Right atrium auricular region (tissue), 2 donors: ENCODE data around the gene TENM4. TPM values are rescaled to one million over a fixed set of nuclear protein-coding genes. Genes with fewer than 3 reads are reported as not detected.

ENCODE experiments used
- DNase-seq: peaks from one replicate; pipeline ENCODE4 v3.0.0-alpha.2; 2019; ENCODE audit warnings: low spot score
- H3K27ac ChIP-seq, 2 donors: fragments of 200-600 bp; sonication (generic); 1 replicate in 1 of 2; 2 replicates in 1 of 2; pipeline ENCODE4 v1.5.1; 2016 to 2019
- H3K27me3 ChIP-seq, 2 donors: fragments of 200-600 bp; sonication (generic); one replicate each; pipeline versions ENCODE4 v1.5.1 to v1.6.0; 2017 to 2019
- H3K36me3 ChIP-seq: fragments of 200-600 bp; sonication (generic); one replicate; pipeline ENCODE4 v1.5.1; 2016
- H3K4me1 ChIP-seq, 2 donors: fragments of 200-600 bp; sonication (generic); one replicate each; pipeline versions ENCODE4 v1.5.1 to v1.6.0; 2017 to 2019
- H3K4me3 ChIP-seq, 2 donors: fragments of 200-600 bp; sonication (generic); 1 replicate in 1 of 2; 2 replicates in 1 of 2; pipeline ENCODE4 v1.5.1; 2017 to 2019; ENCODE audit warnings: mild to moderate bottlenecking in 1 of 2, moderate library complexity in 1 of 2
- H3K9me3 ChIP-seq, 2 donors: fragments of 200-600 bp; sonication (generic); one replicate each; pipeline ENCODE4 v1.5.1; 2019
- total RNA-seq, 2 donors: library from RNA; depleted of rRNA; stranded (reverse); fragments of >200 nt; gene quantifications; one replicate each; pipeline ENCODE4 v1.1.0, GENCODE V29; 2016
- TF ChIP-seq, protein P1 (sequence below), 2 donors: fragments of 200-600 bp; sonication (generic); IDR thresholded peaks; one replicate each; pipeline ENCODE4 v1.5.1; 2019; ENCODE audit warnings: antibody characterized with exemption in 2 of 2

TENM4 gene
- total RNA-seq, 2 donors from 2014 or later, result 0.30 to 0.98 TPM

DNA sequence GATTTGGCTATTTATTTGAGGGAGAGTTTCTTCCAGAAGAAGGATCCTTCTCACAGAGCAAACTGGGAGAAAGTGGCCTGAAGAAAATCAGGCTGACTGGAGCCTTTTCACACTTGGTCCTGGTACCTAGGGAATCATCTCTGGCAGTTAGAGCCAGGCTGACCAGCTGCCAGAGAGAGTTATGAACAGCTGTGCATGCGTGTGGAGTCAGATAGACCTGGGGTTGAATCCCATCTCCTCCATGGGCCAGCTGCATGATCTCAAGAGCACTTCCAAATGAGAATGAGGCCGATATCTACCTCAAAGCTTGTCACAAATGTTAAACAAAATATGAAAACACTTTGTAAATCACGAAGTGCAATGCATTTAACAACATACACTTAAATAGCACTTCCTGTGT, 390.0 kb downstream of the TENM4 start:
- no peaks in the 10 kb centered on the region for H3K36me3 ChIP-seq
- no peak overlapping the region for H3K27ac ChIP-seq
- no peak for DNase-seq
- TF ChIP-seq, protein P1, sequence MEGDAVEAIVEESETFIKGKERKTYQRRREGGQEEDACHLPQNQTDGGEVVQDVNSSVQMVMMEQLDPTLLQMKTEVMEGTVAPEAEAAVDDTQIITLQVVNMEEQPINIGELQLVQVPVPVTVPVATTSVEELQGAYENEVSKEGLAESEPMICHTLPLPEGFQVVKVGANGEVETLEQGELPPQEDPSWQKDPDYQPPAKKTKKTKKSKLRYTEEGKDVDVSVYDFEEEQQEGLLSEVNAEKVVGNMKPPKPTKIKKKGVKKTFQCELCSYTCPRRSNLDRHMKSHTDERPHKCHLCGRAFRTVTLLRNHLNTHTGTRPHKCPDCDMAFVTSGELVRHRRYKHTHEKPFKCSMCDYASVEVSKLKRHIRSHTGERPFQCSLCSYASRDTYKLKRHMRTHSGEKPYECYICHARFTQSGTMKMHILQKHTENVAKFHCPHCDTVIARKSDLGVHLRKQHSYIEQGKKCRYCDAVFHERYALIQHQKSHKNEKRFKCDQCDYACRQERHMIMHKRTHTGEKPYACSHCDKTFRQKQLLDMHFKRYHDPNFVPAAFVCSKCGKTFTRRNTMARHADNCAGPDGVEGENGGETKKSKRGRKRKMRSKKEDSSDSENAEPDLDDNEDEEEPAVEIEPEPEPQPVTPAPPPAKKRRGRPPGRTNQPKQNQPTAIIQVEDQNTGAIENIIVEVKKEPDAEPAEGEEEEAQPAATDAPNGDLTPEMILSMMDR (IDR thresholded peaks at IDR 0.05), result no peak
- H3K4me3 ChIP-seq, result no peak overlapping the region
- no peaks in the 10 kb centered on the region for H3K9me3 ChIP-seq
- H3K4me1 ChIP-seq, result no peaks in the 10 kb centered on the region
- H3K27me3 ChIP-seq, result no peaks in the 10 kb centered on the region

DNA sequence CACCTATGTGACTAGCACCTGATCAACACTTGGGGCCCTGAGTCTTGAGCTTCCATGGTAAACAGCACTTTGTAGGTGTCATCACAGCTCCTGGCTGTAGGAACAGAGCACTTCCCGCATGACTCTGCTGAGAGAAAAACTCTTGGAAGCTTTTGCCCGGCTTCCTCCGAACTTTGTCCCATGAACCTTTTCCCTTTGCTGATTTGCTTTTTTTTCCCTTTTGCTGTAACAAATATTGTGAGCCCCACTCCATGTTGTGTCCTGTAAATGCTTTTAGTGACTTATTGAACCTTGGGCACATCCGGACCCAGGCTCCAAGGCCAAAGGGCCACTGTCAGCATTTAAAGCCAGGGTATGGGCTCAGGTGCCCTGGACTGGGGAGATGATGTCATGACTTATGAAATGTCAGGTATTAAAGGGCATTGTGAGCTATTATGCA, 391.1 kb downstream of the TENM4 start:
- Histone ChIP-seq H3K36me3 (no peaks in the 10 kb centered on the region), H3K9me3 (no peaks in the 10 kb centered on the region), H3K27me3 (no peaks in the 10 kb centered on the region), H3K27ac (no peak overlapping the region), H3K4me1 (no peaks in the 10 kb centered on the region), H3K4me3 (no peak overlapping the region)
- TF ChIP-seq, protein P1 (IDR thresholded peaks at IDR 0.05), result no peak
- no peak for DNase-seq

DNA sequence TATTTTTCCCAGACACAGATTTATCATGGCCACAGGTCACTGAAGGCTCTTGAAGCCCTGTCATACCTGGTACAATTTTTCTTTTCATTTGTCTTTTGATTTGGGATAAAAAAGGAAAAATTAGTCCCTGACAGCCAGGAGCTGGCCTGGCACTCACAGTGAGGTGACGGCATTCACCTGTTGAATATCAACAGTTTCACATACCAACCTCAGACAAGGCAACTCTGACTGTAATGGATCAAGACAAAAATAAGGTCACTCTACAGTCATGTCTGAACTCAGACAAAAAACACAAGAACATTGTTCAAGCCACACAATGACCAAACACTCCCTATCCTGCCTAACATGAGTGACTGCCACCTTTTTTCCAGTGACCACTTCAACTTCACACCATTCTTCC, 392.9 kb downstream of the TENM4 start:
- H3K4me1 ChIP-seq, result no peaks in the 10 kb centered on the region
- H3K36me3 ChIP-seq, result no peaks in the 10 kb centered on the region
- no peaks in the 10 kb centered on the region for H3K9me3 ChIP-seq
- TF ChIP-seq, protein P1 (IDR thresholded peaks at IDR 0.05), result no peak
- DNase-seq, result no peak
- no peak overlapping the region for H3K4me3 ChIP-seq
- H3K27me3 ChIP-seq, result no peaks in the 10 kb centered on the region
- H3K27ac ChIP-seq, result no peak overlapping the region

DNA sequence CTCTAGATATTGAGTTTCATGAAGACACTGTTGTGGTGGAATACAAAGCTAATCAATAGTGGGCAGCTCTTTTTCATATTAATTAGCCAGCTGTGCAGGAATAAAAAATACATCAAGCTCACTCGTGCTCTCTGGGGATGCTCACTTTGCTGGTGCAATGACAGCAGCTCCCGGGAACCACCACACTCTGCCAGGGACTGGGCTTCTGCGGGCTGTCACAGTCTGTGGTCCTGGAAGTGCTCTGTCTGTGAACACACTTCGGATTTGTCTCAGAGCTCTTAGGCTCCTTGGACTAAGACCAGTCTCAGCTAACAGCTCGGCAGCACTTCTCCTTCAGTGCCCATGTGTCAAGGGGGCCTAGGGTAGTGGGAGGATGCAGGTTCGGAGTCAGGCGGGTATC, 393.5 kb downstream of the TENM4 start:
- Histone ChIP-seq H3K4me3 (no peak overlapping the region), H3K36me3 (no peaks in the 10 kb centered on the region), H3K27me3 (no peaks in the 10 kb centered on the region), H3K4me1 (no peaks in the 10 kb centered on the region), H3K9me3 (no peaks in the 10 kb centered on the region), H3K27ac (no peak overlapping the region)
- DNase-seq, result no peak
- TF ChIP-seq, protein P1 (IDR thresholded peaks at IDR 0.05), result no peak

DNA sequence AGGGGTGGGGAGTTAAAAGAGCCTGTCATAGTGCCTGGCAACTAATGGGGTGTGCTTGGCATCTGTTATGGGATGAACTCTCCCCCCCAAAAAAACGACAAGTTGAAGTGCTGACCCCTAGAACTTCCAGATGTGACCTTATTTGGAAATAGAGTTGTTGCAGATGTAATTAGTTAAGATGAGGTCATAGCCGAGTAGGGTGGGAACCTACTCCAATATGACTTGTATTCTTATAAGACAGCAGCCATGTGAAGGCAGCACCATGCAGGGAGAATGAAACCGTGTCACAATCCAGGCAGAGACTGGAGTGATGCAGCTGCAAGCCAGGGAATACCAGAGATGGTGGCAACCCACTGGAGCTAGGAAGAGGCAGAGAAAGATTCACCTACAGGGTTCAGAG, 394.5 kb downstream of the TENM4 start:
- TF ChIP-seq, protein P1 (IDR thresholded peaks at IDR 0.05), result no peak
- Histone ChIP-seq H3K4me3 (no peak overlapping the region), H3K27me3 (no peaks in the 10 kb centered on the region), H3K4me1 (no peaks in the 10 kb centered on the region), H3K9me3 (no peaks in the 10 kb centered on the region), H3K27ac (no peak overlapping the region), H3K36me3 (no peaks in the 10 kb centered on the region)
- no peak for DNase-seq

DNA sequence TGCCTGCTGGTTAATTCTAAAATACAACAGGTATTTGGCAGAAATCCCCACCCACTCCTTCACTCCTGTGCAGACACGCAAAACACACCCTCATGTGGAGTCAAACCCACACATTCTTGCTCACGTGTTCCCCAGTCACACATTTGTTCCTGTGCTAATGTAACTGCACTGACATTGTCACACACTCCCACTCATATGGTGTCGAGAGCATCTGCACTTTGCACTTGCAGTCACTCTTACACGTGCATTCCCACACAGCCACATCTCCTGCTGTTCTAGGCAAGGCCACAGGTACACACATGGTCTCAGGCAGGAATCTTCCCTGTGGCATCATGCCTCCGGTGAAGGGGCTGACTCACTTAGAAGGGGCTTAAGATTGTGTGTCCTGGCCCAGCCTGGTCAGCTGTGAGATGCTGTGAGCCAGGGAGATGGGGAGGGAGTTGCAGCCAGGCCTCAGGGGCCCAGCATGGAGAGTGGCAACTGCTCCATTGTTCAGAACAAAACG, 395.0 kb downstream of the TENM4 start:
- no peak overlapping the region for H3K27ac ChIP-seq
- no peaks in the 10 kb centered on the region for H3K36me3 ChIP-seq
- H3K4me3 ChIP-seq, result no peak overlapping the region
- H3K27me3 ChIP-seq, result no peaks in the 10 kb centered on the region
- H3K9me3 ChIP-seq, result no peaks in the 10 kb centered on the region
- H3K4me1 ChIP-seq, result no peaks in the 10 kb centered on the region
- TF ChIP-seq, protein P1 (IDR thresholded peaks at IDR 0.05), result no peak
- DNase-seq, result no peak
